ENCODE results near the gene DTX3L.
"Not testable (repeated sequence)": the region's sequence is repeated elsewhere in the genome, so short reads cannot be mapped to it uniquely, and the experiment has no call there.

DTX3L gene

GRCh38 chr3:122559906-122560305 is 4.2 kb upstream of the DTX3L start:
- H3K27me3 ChIP-seq (ENCODE audit: control insufficient read depth, insufficient read depth, low read length), result no peaks in the 10 kb centered on the region
- H3K9me3 ChIP-seq (ENCODE audit: control insufficient read depth, insufficient read depth, low read length), result no peaks in the 10 kb centered on the region
- H3K4me3 ChIP-seq (ENCODE audit: low read length), result no peak overlapping the region
- no peak overlapping the region for H3K27ac ChIP-seq (ENCODE audit: low read length)
- no CpG with 5 or more reads among the region's 3 CpGs for WGBS (ENCODE audit: insufficient coverage, insufficient read length)
- no peaks in the 10 kb centered on the region for H3K36me3 ChIP-seq (ENCODE audit: control insufficient read depth, insufficient read depth, low read length)
- no peaks in the 10 kb centered on the region; the same call in 1 of the 2 replicates for H3K4me1 ChIP-seq (ENCODE audit: control insufficient read depth, insufficient read depth, low read length)
- DNase-seq (ENCODE audit: low read depth, low spot score), result no peak

- WGBS (ENCODE audit: insufficient coverage, insufficient read length), result no CpG with 5 or more reads among the region's 1 CpG
- Histone ChIP-seq H3K27ac (ENCODE audit: low read length) (no peak overlapping the region), H3K4me3 (ENCODE audit: low read length) (no peak overlapping the region), H3K36me3 (ENCODE audit: control insufficient read depth, insufficient read depth, low read length) (no peaks in the 10 kb centered on the region), H3K9me3 (ENCODE audit: control insufficient read depth, insufficient read depth, low read length) (no peaks in the 10 kb centered on the region), H3K27me3 (ENCODE audit: control insufficient read depth, insufficient read depth, low read length) (no peaks in the 10 kb centered on the region), H3K4me1 (ENCODE audit: control insufficient read depth, insufficient read depth, low read length) (no peaks in the 10 kb centered on the region; the same call in 1 of the 2 replicates)
- no peak for DNase-seq (ENCODE audit: low read depth, low spot score)
Measured at GRCh38 chr3:122560680-122561079, 3.5 kb upstream of the DTX3L start.

- Histone ChIP-seq H3K27me3 (ENCODE audit: control insufficient read depth, insufficient read depth, low read length) (no peaks in the 10 kb centered on the region), H3K36me3 (ENCODE audit: control insufficient read depth, insufficient read depth, low read length) (no peaks in the 10 kb centered on the region), H3K27ac (ENCODE audit: low read length) (no peak overlapping the region), H3K9me3 (ENCODE audit: control insufficient read depth, insufficient read depth, low read length) (no peaks in the 10 kb centered on the region), H3K4me3 (ENCODE audit: low read length) (no peak overlapping the region), H3K4me1 (ENCODE audit: control insufficient read depth, insufficient read depth, low read length) (no peaks in the 10 kb centered on the region; the same call in 1 of the 2 replicates)
- DNase-seq (ENCODE audit: low read depth, low spot score), result no peak
- WGBS (ENCODE audit: insufficient coverage, insufficient read length), result no CpG with 5 or more reads among the region's 5 CpGs
Measured at GRCh38 chr3:122562923-122563716, 1.0 kb upstream of the DTX3L start.

DNA sequence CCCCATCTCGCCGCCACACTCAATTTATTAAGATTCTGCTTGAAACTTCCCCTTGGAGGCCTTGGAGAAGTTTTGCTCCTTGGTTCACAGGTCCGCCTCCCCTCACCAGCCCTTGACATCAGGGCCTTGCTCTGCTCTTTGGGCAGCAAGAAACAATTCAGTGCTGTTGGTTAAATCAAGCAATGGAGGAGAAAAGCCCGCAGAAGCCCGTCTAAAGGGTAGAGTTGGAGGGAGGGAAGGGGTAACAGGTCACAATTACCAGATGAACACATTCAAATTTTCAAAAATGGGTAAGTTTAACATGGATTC is 467 bp upstream of the DTX3L start:
- H3K27ac ChIP-seq (ENCODE audit: low read length), result no peak overlapping the region
- no peaks in the 10 kb centered on the region for H3K27me3 ChIP-seq (ENCODE audit: control insufficient read depth, insufficient read depth, low read length)
- H3K36me3 ChIP-seq (ENCODE audit: control insufficient read depth, insufficient read depth, low read length), result no peaks in the 10 kb centered on the region
- DNase-seq (ENCODE audit: low read depth, low spot score), result no peak
- no peaks in the 10 kb centered on the region; the same call in 1 of the 2 replicates for H3K4me1 ChIP-seq (ENCODE audit: control insufficient read depth, insufficient read depth, low read length)
- H3K9me3 ChIP-seq (ENCODE audit: control insufficient read depth, insufficient read depth, low read length), result no peaks in the 10 kb centered on the region
- no peak overlapping the region for H3K4me3 ChIP-seq (ENCODE audit: low read length)
- no CpG with 5 or more reads among the region's 5 CpGs for WGBS (ENCODE audit: insufficient coverage, insufficient read length)

DNA sequence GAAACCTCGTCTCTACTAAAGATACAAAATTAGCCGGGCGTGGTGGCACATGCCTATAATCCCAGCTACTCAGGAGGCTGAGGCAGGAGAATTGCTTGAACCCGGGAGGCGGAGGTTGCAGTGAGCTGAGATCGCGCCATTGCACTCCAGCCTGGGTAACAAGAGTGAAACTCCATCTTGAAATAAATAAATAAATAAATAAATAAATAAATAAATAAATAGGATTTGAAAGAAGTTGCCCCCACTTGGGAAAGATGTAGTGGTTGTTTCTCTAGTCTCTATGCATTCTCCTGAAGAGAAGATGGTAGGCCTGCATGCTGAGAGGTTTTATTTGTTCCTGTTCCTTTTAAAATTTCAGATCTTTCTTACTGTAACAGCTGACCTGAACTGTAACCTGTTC is 4.0 kb downstream of the DTX3L start:
- not testable (repeated sequence) for H3K4me3 ChIP-seq (ENCODE audit: low read length); H3K4me1 ChIP-seq (ENCODE audit: control insufficient read depth, insufficient read depth, low read length); H3K27ac ChIP-seq (ENCODE audit: low read length); H3K36me3 ChIP-seq (ENCODE audit: control insufficient read depth, insufficient read depth, low read length); H3K9me3 ChIP-seq (ENCODE audit: control insufficient read depth, insufficient read depth, low read length); H3K27me3 ChIP-seq (ENCODE audit: control insufficient read depth, insufficient read depth, low read length); DNase-seq (ENCODE audit: low read depth, low spot score)
- WGBS (ENCODE audit: insufficient coverage, insufficient read length), result no CpG with 5 or more reads among the region's 7 CpGs

GRCh38 chr3:122568755-122569154 is 4.6 kb downstream of the DTX3L start:
- no peak for DNase-seq (ENCODE audit: low read depth, low spot score)
- no CpG with 5 or more reads among the region's 3 CpGs for WGBS (ENCODE audit: insufficient coverage, insufficient read length)
- Histone ChIP-seq H3K4me1 (ENCODE audit: control insufficient read depth, insufficient read depth, low read length) (no peaks in the 10 kb centered on the region; the same call in 1 of the 2 replicates), H3K27me3 (ENCODE audit: control insufficient read depth, insufficient read depth, low read length) (no peaks in the 10 kb centered on the region), H3K9me3 (ENCODE audit: control insufficient read depth, insufficient read depth, low read length) (no peaks in the 10 kb centered on the region), H3K4me3 (ENCODE audit: low read length) (no peak overlapping the region), H3K27ac (ENCODE audit: low read length) (no peak overlapping the region), H3K36me3 (ENCODE audit: control insufficient read depth, insufficient read depth, low read length) (no peaks in the 10 kb centered on the region)

GRCh38 chr3:122572940-122573412 is 8.8 kb downstream of the DTX3L start:
- H3K4me1 ChIP-seq (ENCODE audit: control insufficient read depth, insufficient read depth, low read length), result no peaks in the 10 kb centered on the region; the same call in 1 of the 2 replicates
- H3K27me3 ChIP-seq (ENCODE audit: control insufficient read depth, insufficient read depth, low read length), result no peaks in the 10 kb centered on the region
- no peaks in the 10 kb centered on the region for H3K9me3 ChIP-seq (ENCODE audit: control insufficient read depth, insufficient read depth, low read length)
- WGBS (ENCODE audit: insufficient coverage, insufficient read length), result no CpG with 5 or more reads among the region's 3 CpGs
- no peak for DNase-seq (ENCODE audit: low read depth, low spot score)
- H3K4me3 ChIP-seq (ENCODE audit: low read length), result no peak overlapping the region
- no peak overlapping the region for H3K27ac ChIP-seq (ENCODE audit: low read length)
- no peaks in the 10 kb centered on the region for H3K36me3 ChIP-seq (ENCODE audit: control insufficient read depth, insufficient read depth, low read length)

GRCh38 chr3:122576174-122576940 is 12.2 kb downstream of the DTX3L start:
- 100% methylated on average over 1 of the region's 8 CpGs for WGBS (ENCODE audit: insufficient coverage, insufficient read length)
- no peak for DNase-seq (ENCODE audit: low read depth, low spot score)
- Histone ChIP-seq H3K27ac (ENCODE audit: low read length) (no peak overlapping the region), H3K36me3 (ENCODE audit: control insufficient read depth, insufficient read depth, low read length) (no peaks in the 10 kb centered on the region), H3K9me3 (ENCODE audit: control insufficient read depth, insufficient read depth, low read length) (no peaks in the 10 kb centered on the region), H3K4me3 (ENCODE audit: low read length) (no peak overlapping the region), H3K27me3 (ENCODE audit: control insufficient read depth, insufficient read depth, low read length) (no peaks in the 10 kb centered on the region), H3K4me1 (ENCODE audit: control insufficient read depth, insufficient read depth, low read length) (no peaks in the 10 kb centered on the region; the same call in 1 of the 2 replicates)

DNA sequence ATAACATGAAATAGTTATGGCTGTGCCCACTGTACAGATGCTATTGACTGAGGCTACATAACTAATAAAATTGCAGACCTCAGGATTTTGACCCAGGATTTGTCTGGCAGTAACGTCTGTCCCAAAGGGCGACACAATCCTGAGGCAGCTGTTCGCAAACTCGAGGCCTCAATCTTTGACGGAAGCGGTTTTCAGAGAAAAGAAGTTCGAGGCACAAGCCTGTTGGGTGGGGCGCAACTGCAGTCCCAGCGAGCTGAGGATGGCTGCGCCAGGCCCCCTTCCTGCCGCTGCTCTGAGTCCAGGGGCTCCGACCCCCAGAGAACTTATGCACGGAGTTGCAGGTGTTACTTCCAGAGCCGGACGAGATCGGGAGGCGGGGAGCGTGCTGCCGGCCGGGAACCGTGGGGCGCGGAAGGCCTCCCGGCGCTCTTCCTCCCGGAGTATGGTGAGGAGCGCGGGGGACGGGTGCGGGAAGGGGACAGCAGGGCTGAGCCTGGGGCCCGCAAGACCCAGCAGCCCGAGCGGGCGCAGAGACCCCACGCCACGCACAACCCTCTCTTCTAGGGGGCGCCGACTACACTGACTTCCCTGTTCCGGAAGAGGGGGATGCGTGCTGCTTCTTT is 13.4 kb downstream of the DTX3L start, which contains the start of gene PARP15:
PARP15 (plus strand) TSS at position 242 of the 623 bp plus-strand sequence; CDS start at position 260, 18 bp downstream.
- peak within 1 kb of the TSS; percentile 64; the same call in 1 of the 2 replicates for H3K4me3 ChIP-seq (ENCODE audit: low read length)
- no CpG with 5 or more reads among the region's 40 CpGs for WGBS (ENCODE audit: insufficient coverage, insufficient read length)
- no peak for DNase-seq (ENCODE audit: low read depth, low spot score)
- no peaks in the 10 kb centered on the region for H3K36me3 ChIP-seq (ENCODE audit: control insufficient read depth, insufficient read depth, low read length)
- no peaks in the 10 kb centered on the region for H3K27me3 ChIP-seq (ENCODE audit: control insufficient read depth, insufficient read depth, low read length)
- peaks cover 3% of the 10 kb centered on the region; the same call in 1 of the 2 replicates for H3K9me3 ChIP-seq (ENCODE audit: control insufficient read depth, insufficient read depth, low read length)
- H3K4me1 ChIP-seq (ENCODE audit: control insufficient read depth, insufficient read depth, low read length), result no peaks in the 10 kb centered on the region; the same call in 1 of the 2 replicates
- H3K27ac ChIP-seq (ENCODE audit: low read length), result no peak within 1 kb of the TSS

DNA sequence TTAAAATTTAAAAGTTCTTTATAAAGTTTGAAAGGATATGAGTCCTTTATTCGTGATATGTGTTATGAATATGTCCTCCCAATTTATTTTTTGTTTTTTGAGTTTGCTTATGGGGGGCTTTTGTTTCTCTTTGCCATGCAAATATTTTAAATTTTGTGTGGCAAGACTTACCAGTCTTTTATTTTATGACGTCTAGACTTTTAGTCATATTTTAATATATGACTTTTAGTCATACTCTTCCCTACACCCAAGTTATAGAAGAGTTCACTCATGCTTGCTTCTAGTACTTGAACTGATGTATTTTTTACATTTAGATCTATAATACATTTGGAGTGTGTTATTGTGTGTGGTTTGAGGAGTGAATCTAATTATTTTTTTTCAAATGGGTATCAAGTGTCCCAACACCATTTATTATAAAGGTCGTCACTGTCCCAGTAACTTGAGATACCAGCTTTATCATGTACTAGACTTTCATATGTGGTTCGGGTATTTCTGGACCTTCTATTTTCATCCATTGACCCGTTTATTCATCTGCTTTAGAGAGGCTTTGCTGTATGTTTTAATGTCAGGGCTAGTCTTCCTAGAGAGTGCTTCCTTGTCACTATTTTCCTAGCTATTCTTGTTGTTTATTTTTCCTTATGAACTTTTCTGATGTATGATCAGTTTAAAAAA is 14.1 kb downstream of the DTX3L start:
- WGBS (ENCODE audit: insufficient coverage, insufficient read length), result no CpG with 5 or more reads among the region's 5 CpGs
- H3K4me3 ChIP-seq (ENCODE audit: low read length), result no peak overlapping the region; the same call in 1 of the 2 replicates

More for the DNA sequence above, 14.1 kb downstream of the DTX3L start:
- no peak for DNase-seq (ENCODE audit: low read depth, low spot score)
- no peaks in the 10 kb centered on the region for H3K36me3 ChIP-seq (ENCODE audit: control insufficient read depth, insufficient read depth, low read length)
- no peaks in the 10 kb centered on the region for H3K27me3 ChIP-seq (ENCODE audit: control insufficient read depth, insufficient read depth, low read length)
- no peaks in the 10 kb centered on the region; the same call in 1 of the 2 replicates for H3K4me1 ChIP-seq (ENCODE audit: control insufficient read depth, insufficient read depth, low read length)
- H3K27ac ChIP-seq (ENCODE audit: low read length), result no peak overlapping the region
- H3K9me3 ChIP-seq (ENCODE audit: control insufficient read depth, insufficient read depth, low read length), result peaks cover 3% of the 10 kb centered on the region; the same call in 1 of the 2 replicates
